PC-3 (cell line): ENCODE results near the gene ZNF148. TPM values are rescaled to one million over a fixed set of nuclear protein-coding genes. Genes with fewer than 3 reads are reported as not detected.
"Not testable (repeated sequence)": the region's sequence is repeated elsewhere in the genome, so short reads cannot be mapped to it uniquely, and the experiment has no call there.

Experiments
- ATAC-seq: fragments of 200-7000 bp; cut with Tn5 transposase; 2 replicates; pipeline ENCODE4 v1.9.1; 2020; ENCODE audit warnings: mild to moderate bottlenecking, moderate library complexity
- BruUV-seq: library from RNA; stranded (reverse); fragments of 400-500 nt; replicated peaks from 2 replicates; lab custom pipeline; 2021; lab: Mats Ljungman, UMichigan
- CTCF ChIA-PET: fragments of 300-600 bp; sonication (Branson Sonifier 250); formaldehyde crosslinking; loops from one replicate; lab custom pipeline; 2022; ENCODE audit warnings: antibody characterized with exemption; lab: Charles Lee
- POLR2A ChIA-PET: fragments of 300-600 bp; sonication (Branson Sonifier 250); formaldehyde crosslinking; loops from one replicate; lab custom pipeline; 2022; ENCODE audit warnings: antibody characterized with exemption; ENCODE audit not compliant: unreplicated experiment; lab: Charles Lee
- DNase-seq: peaks from one replicate; pipeline ENCODE4 v3.0.0-alpha.2; 2015
- H2AFZ ChIP-seq: fragments of 300-600 bp; sonication (generic); 2 replicates; pipeline ENCODE4 v1.6.0; 2016; ENCODE audit warnings: antibody characterized with exemption, low read length
- H3F3A ChIP-seq: fragments of 300-600 bp; sonication (generic); one replicate; pipeline ENCODE4 v1.6.0; 2017; ENCODE audit warnings: antibody characterized with exemption, low read length, control low read depth, mild to moderate bottlenecking; ENCODE audit not compliant: unreplicated experiment
- H3K27ac ChIP-seq: fragments of 300-600 bp; sonication (generic); 2 replicates; pipeline ENCODE4 v1.5.1; 2016; ENCODE audit warnings: mild to moderate bottlenecking, low read length
- H3K27me3 ChIP-seq: fragments of 300-600 bp; sonication (generic); 2 replicates; pipeline ENCODE4 v1.6.1; 2016; ENCODE audit warnings: low read length, mixed read lengths
- H3K36me3 ChIP-seq: fragments of 300-600 bp; sonication (generic); 2 replicates; pipeline ENCODE4 v1.6.1; 2016; ENCODE audit warnings: low read depth, mixed run types, low read length, mixed read lengths
- H3K4me1 ChIP-seq: fragments of 300-600 bp; sonication (generic); 2 replicates; pipeline ENCODE4 v1.5.1; 2016; ENCODE audit warnings: low read length; ENCODE audit not compliant: insufficient read depth
- H3K4me2 ChIP-seq: fragments of 300-600 bp; sonication (generic); 2 replicates; pipeline ENCODE4 v1.6.0; 2016; ENCODE audit warnings: low read length
- H3K4me3 ChIP-seq: fragments of 300-600 bp; sonication (generic); 2 replicates; pipeline ENCODE4 v1.5.1; 2016; ENCODE audit warnings: mild to moderate bottlenecking, low read length, mixed read lengths
- H3K79me2 ChIP-seq: fragments of 300-600 bp; sonication (generic); 2 replicates; pipeline ENCODE4 v1.6.1; 2017; ENCODE audit warnings: low read length, mixed read lengths
- H3K9ac ChIP-seq: fragments of 300-600 bp; sonication (generic); 2 replicates; pipeline ENCODE4 v1.6.0; 2016; ENCODE audit warnings: mild to moderate bottlenecking, low read length
- H3K9me2 ChIP-seq: fragments of 300-600 bp; sonication (generic); replicated peaks from 2 replicates; pipeline ENCODE4 v1.6.1; 2016; ENCODE audit warnings: mixed run types, low read length, mixed read lengths
- H3K9me3 ChIP-seq: fragments of 300-600 bp; sonication (generic); 2 replicates; pipeline ENCODE4 v1.6.1; 2016; ENCODE audit warnings: low read length, mixed read lengths
- H4K20me1 ChIP-seq: fragments of 300-600 bp; sonication (generic); 2 replicates; pipeline ENCODE4 v1.6.1; 2016; ENCODE audit warnings: low read length, mixed read lengths
- CTCF ChIP-seq: fragments of 300-600 bp; sonication (generic); conservative IDR thresholded peaks from 2 replicates; pipeline ENCODE4 v1.5.1; 2017; ENCODE audit warnings: antibody characterized with exemption, low read depth, mild to moderate bottlenecking, low read length
- EZH2 ChIP-seq: fragments of 300-600 bp; sonication (generic); IDR thresholded peaks from one replicate; pipeline ENCODE4 v1.6.1; 2017; ENCODE audit warnings: antibody characterized with exemption, mild to moderate bottlenecking, low read length; ENCODE audit not compliant: unreplicated experiment
- EZH2phosphoT487 ChIP-seq: fragments of 300-600 bp; sonication (generic); IDR thresholded peaks from 2 replicates; pipeline ENCODE4 v1.6.1; 2018; ENCODE audit warnings: mild to moderate bottlenecking, antibody characterized with exemption, low read length, borderline replicate concordance
- intact Hi-C: fragments of 100-400 bp; cut with micrococcal nuclease; formaldehyde crosslinking; loops from 2 replicates; pipeline ENCODE4 v1.9.0; 2023
- total RNA-seq: library from RNA; depleted of rRNA; stranded (reverse); fragments of >200 nt; gene quantifications from 2 replicates; pipeline ENCODE4 v1.2.3, GENCODE V29; 2014

Gene ZNF148
- total RNA-seq, 1 experiment from 2014 or later: 18.1 TPM

- no peak overlapping the region for H3K4me2 ChIP-seq
- H3K27ac ChIP-seq: no peak overlapping the region
- ATAC-seq: no peak; the same call in 1 of the 2 replicates
- CTCF ChIA-PET: no interaction called here
- no peaks in the 10 kb centered on the region for H3K4me1 ChIP-seq
- H3K9ac ChIP-seq: no peak overlapping the region
- DNase-seq: peak; percentile 54
- no peaks in the 10 kb centered on the region for H3F3A ChIP-seq
- BruUV-seq: no TSS peak
- no peaks in the 10 kb centered on the region for H3K9me2 ChIP-seq
- 0 out of 2 replicates have a peak, but pooled peaks cover 3% of the 10 kb centered on the region for H3K27me3 ChIP-seq
- no peaks in the 10 kb centered on the region for H4K20me1 ChIP-seq
- H3K79me2 ChIP-seq: no peaks in the 10 kb centered on the region
- no peaks in the 10 kb centered on the region for H3K9me3 ChIP-seq
- H2AFZ ChIP-seq: no peak overlapping the region
- no peak overlapping the region for H3K4me3 ChIP-seq
- TF ChIP-seq EZH2phosphoT487: no peak
- TF ChIP-seq EZH2: no peak
- no peak for TF ChIP-seq CTCF
- no peaks in the 10 kb centered on the region for H3K36me3 ChIP-seq
- intact Hi-C loops: no loop called here
- POLR2A ChIA-PET: no interaction called here
Measured at GRCh38 chr3:125395091-125395490, 20.0 kb upstream of the ZNF148 start.

DNA sequence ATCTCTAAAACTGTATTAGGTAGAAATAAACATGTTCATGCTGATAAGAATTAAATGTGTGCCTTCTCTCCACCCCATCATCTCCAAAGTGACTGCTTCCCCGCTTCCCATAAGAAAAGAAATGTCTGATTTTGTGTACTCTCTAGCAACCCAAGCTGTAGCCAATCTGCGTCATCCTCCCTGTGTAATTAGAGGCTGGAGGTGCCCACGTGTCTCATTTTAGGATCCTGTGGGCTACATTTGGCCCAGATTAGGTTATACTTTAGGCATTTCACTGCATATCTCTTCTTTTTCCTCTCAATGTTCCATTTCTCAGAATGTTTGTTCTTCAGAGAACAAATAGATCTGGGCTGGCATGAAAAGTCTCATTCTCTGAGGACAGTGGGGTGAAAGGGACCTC is 19.3 kb upstream of the ZNF148 start:
- ATAC-seq: no peak
- no TSS peak for BruUV-seq
- Histone ChIP-seq H3K36me3 (no peaks in the 10 kb centered on the region), H3K9me2 (no peaks in the 10 kb centered on the region), H3K27ac (no peak overlapping the region), H3K4me2 (no peak overlapping the region), H3K9me3 (no peaks in the 10 kb centered on the region), H4K20me1 (no peaks in the 10 kb centered on the region), H3K4me3 (no peak overlapping the region), H3K27me3 (0 out of 2 replicates have a peak, but pooled peaks cover 3% of the 10 kb centered on the region), H2AFZ (no peak overlapping the region), H3K9ac (no peak overlapping the region), H3F3A (no peaks in the 10 kb centered on the region), H3K79me2 (no peaks in the 10 kb centered on the region), H3K4me1 (no peaks in the 10 kb centered on the region)
- no peak for TF ChIP-seq EZH2
- no peak for TF ChIP-seq CTCF
- no peak for TF ChIP-seq EZH2phosphoT487
- intact Hi-C loops: no loop called here
- ChIA-PET POLR2A (no interaction called here), CTCF (interaction anchor here (0.6 kb wide), 1 partner anchor 109 kb away, joined by 11 read pairs; no protein-coding TSS in a partner anchor)
- no peak for DNase-seq

- intact Hi-C loops: no loop called here
- H3K4me3 ChIP-seq: no peak overlapping the region
- no peaks in the 10 kb centered on the region for H3K36me3 ChIP-seq
- no peaks in the 10 kb centered on the region for H3K9me3 ChIP-seq
- no peaks in the 10 kb centered on the region for H3K9me2 ChIP-seq
- no peak overlapping the region for H2AFZ ChIP-seq
- H3K27ac ChIP-seq: no peak overlapping the region
- DNase-seq (no peak), ATAC-seq (no peak)
- TF ChIP-seq CTCF (no peak), EZH2 (no peak), EZH2phosphoT487 (no peak)
- POLR2A ChIA-PET: no interaction called here
- no peaks in the 10 kb centered on the region for H3K79me2 ChIP-seq
- no peak overlapping the region for H3K9ac ChIP-seq
- BruUV-seq: no TSS peak
- H3K4me1 ChIP-seq: no peaks in the 10 kb centered on the region
- CTCF ChIA-PET: no interaction called here
- H3K27me3 ChIP-seq: no peaks in the 10 kb centered on the region
- no peaks in the 10 kb centered on the region for H3F3A ChIP-seq
- no peaks in the 10 kb centered on the region for H4K20me1 ChIP-seq
- no peak overlapping the region for H3K4me2 ChIP-seq
Measured at GRCh38 chr3:125389282-125389681, 14.2 kb upstream of the ZNF148 start.

DNA sequence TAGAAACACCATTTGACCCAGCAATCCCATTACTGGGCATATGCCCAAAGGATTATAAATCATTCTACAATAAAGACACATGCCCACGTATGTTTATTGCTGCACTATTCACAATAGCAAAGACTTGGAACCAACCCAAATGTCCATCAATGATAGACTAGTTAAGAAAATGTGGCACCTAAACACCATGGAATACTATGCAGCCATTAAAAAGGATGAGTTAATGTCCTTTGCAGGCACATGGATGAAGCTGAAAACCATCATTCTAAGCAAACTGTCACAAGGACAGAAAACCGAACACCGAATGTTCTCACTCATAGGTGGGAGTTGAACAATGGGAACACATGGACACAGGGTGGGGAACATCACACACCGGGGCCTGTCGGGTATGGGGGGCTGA is 13.2 kb upstream of the ZNF148 start:
- intact Hi-C loops, DNase-seq, CTCF ChIA-PET, BruUV-seq, H3K79me2 ChIP-seq, H3K4me2 ChIP-seq, ATAC-seq, POLR2A ChIA-PET, H3K4me1 ChIP-seq, H3K27ac ChIP-seq, H3K9me2 ChIP-seq, H3K9me3 ChIP-seq, H4K20me1 ChIP-seq, H3K27me3 ChIP-seq, H2AFZ ChIP-seq, H3K4me3 ChIP-seq, H3F3A ChIP-seq, H3K36me3 ChIP-seq, H3K9ac ChIP-seq: not testable (repeated sequence)
